Transverse colon (tissue), 4 donors: ENCODE data around the gene ROGDI.

Experiments
- CTCF ChIP-seq, 5 experiments: fragments of 200-600 bp in 3 of 5; fragments of 450-650 bp in 2 of 5; sonication (generic) in 3 of 5; IDR thresholded peaks; 1 replicate in 2 of 5; 2 replicates in 3 of 5; pipeline ENCODE4 v1.5.1; 2016 to 2017; ENCODE audit warnings: antibody characterized with exemption in 5 of 5, inconsistent platforms in 3 of 5, mild to moderate bottlenecking in 2 of 5, moderate library complexity in 1 of 5
- EP300 ChIP-seq: sonication (generic); formaldehyde crosslinking; IDR thresholded peaks from one replicate; pipeline ENCODE4 v1.6.1; 2017; ENCODE audit warnings: antibody characterized with exemption, low read depth
- POLR2A ChIP-seq: fragments of 450-650 bp; IDR thresholded peaks from one replicate; pipeline ENCODE4 v1.6.1; 2016; ENCODE audit warnings: antibody characterized with exemption, mild to moderate bottlenecking, moderate library complexity
- POLR2AphosphoS5 ChIP-seq, 3 donors: sonication (generic); formaldehyde crosslinking; IDR thresholded peaks; one replicate each; pipeline ENCODE4 v1.6.1; 2016; ENCODE audit warnings: antibody characterized with exemption in 3 of 3

GRCh38 chr16:4787068-4787467, 15.4 kb downstream of the ROGDI start:
- TF ChIP-seq CTCF (IDR thresholded peaks at IDR 0.05), result no peak
- no peak for TF ChIP-seq EP300
- TF ChIP-seq POLR2AphosphoS5 (IDR thresholded peaks at IDR 0.05), result no peak
- TF ChIP-seq POLR2A, result no peak
